Liver (tissue), 9 donors: ENCODE data around the gene NTHL1. TPM values are rescaled to one million over a fixed set of nuclear protein-coding genes. Genes with fewer than 3 reads are reported as not detected.

Experiments used
- DNase-seq: peaks from one replicate; pipeline ENCODE4 v3.0.0-alpha.2; 2017; ENCODE audit warnings: low spot score
- H3K27ac ChIP-seq, 2 donors: one replicate each; pipeline ENCODE4 v1.7.0; 2013; ENCODE audit warnings: inconsistent platforms in 2 of 2, low read length in 2 of 2, control low read depth in 1 of 2, low read depth in 1 of 2, mild to moderate bottlenecking in 1 of 2
- H3K27me3 ChIP-seq, 4 donors: one replicate each; pipeline versions ENCODE4 v1.6.1 to v1.7.0; 2013; ENCODE audit warnings: low read length in 3 of 4, inconsistent platforms in 1 of 4, mild to moderate bottlenecking in 1 of 4, moderate library complexity in 1 of 4; ENCODE audit not compliant: control insufficient read depth in 4 of 4, insufficient read depth in 4 of 4
- H3K36me3 ChIP-seq, 4 donors: one replicate each; pipeline versions ENCODE4 v1.6.1 to v1.7.0; 2013; ENCODE audit warnings: low read length in 3 of 4, mild to moderate bottlenecking in 3 of 4, low read depth in 1 of 4, moderate library complexity in 1 of 4; ENCODE audit not compliant: control insufficient read depth in 4 of 4, insufficient read depth in 3 of 4
- H3K4me1 ChIP-seq, 4 donors: one replicate each; pipeline versions ENCODE4 v1.6.1 to v1.7.0; 2013; ENCODE audit warnings: low read length in 3 of 4, mild to moderate bottlenecking in 3 of 4, moderate library complexity in 1 of 4; ENCODE audit not compliant: control insufficient read depth in 4 of 4, insufficient read depth in 4 of 4
- H3K4me3 ChIP-seq, 3 donors: one replicate each; pipeline versions ENCODE4 v1.6.1 to v1.7.0; 2013; ENCODE audit warnings: low read length in 3 of 3, control low read depth in 1 of 3, low read depth in 1 of 3, mild to moderate bottlenecking in 1 of 3
- H3K9ac ChIP-seq, 2 donors: one replicate each; pipeline ENCODE4 v1.7.0; 2013; ENCODE audit warnings: low read length in 2 of 2, mild to moderate bottlenecking in 2 of 2, moderate library complexity in 2 of 2, control low read depth in 1 of 2, low read depth in 1 of 2
- H3K9me3 ChIP-seq, 4 donors: one replicate each; pipeline versions ENCODE4 v1.6.1 to v1.7.0; 2013; ENCODE audit warnings: low read length in 3 of 4; ENCODE audit not compliant: control insufficient read depth in 4 of 4
- EGR1 ChIP-seq, 2 donors: IDR thresholded peaks; 2 replicates each; pipeline ENCODE4 v1.6.1; 2016 to 2018; ENCODE audit warnings: antibody characterized with exemption in 2 of 2, low read depth in 2 of 2
- FOXA1 ChIP-seq: IDR thresholded peaks from 2 replicates; pipeline ENCODE4 v1.6.1; 2016; ENCODE audit warnings: antibody characterized with exemption
- FOXA2 ChIP-seq: IDR thresholded peaks from 2 replicates; pipeline ENCODE4 v1.6.1; 2016; ENCODE audit warnings: antibody characterized with exemption
- GABPA ChIP-seq, 2 donors: IDR thresholded peaks in 1 of 2; conservative IDR thresholded peaks in 1 of 2; 2 replicates each; pipeline ENCODE4 v1.6.1; 2016; ENCODE audit warnings: antibody characterized with exemption in 2 of 2, mild to moderate bottlenecking in 1 of 2, moderate library complexity in 1 of 2
- HNF4A ChIP-seq, 2 donors: conservative IDR thresholded peaks; 2 replicates each; pipeline ENCODE4 v1.6.1; 2016; ENCODE audit warnings: antibody characterized with exemption in 2 of 2, mild to moderate bottlenecking in 2 of 2
- HNF4G ChIP-seq: IDR thresholded peaks from 2 replicates; pipeline ENCODE4 v1.6.1; 2016; ENCODE audit warnings: antibody characterized with exemption
- JUND ChIP-seq, 2 donors: IDR thresholded peaks; 2 replicates each; pipeline ENCODE4 v1.6.1; 2016; ENCODE audit warnings: antibody characterized with exemption in 2 of 2
- NR2F2 ChIP-seq: IDR thresholded peaks from 2 replicates; pipeline ENCODE4 v1.6.1; 2016; ENCODE audit warnings: antibody characterized with exemption
- RAD21 ChIP-seq, 2 donors: IDR thresholded peaks; 2 replicates each; pipeline ENCODE4 v1.6.1; 2016; ENCODE audit warnings: antibody characterized with exemption in 2 of 2, mild to moderate bottlenecking in 2 of 2
- RXRA ChIP-seq, 2 donors: IDR thresholded peaks; 2 replicates each; pipeline ENCODE4 v1.6.1; 2017 to 2018; ENCODE audit warnings: antibody characterized with exemption in 2 of 2, mild to moderate bottlenecking in 1 of 2
- SP1 ChIP-seq: IDR thresholded peaks from 2 replicates; pipeline ENCODE4 v1.6.1; 2018; ENCODE audit warnings: antibody characterized with exemption, mild to moderate bottlenecking
- TAF1 ChIP-seq: conservative IDR thresholded peaks from 2 replicates; pipeline ENCODE4 v1.6.1; 2016; ENCODE audit warnings: antibody characterized with exemption, mild to moderate bottlenecking
- YY1 ChIP-seq: IDR thresholded peaks from 2 replicates; pipeline ENCODE4 v1.6.1; 2016; ENCODE audit warnings: antibody characterized with exemption, mild to moderate bottlenecking
- WGBS: extraction: QIAGEN DNeasy Blood & Tissue Kit; methylation state at CpG from one replicate; pipeline ENCODE4 v1.1.7; 2013; 5-methylcytosine and 5-hydroxymethylcytosine counted together
- polyA plus RNA-seq, 2 donors: library from polyadenylated mRNA; stranded (reverse) in 1 of 2; unstranded in 1 of 2; fragments of 200-250 nt in 1 of 2; fragments of >200 nt in 1 of 2; fragmentation: Nextera tagmentation in 1 of 2; extraction: Ambion mirVana in 1 of 2; gene quantifications; one replicate each; pipeline versions ENCODE4 v1.2.1 to v1.2.3, GENCODE V29; 2013 to 2015
- total RNA-seq, 2 donors: library from RNA; depleted of rRNA; stranded (reverse); fragments of >200 nt; gene quantifications; one replicate each; pipeline ENCODE4 v1.2.3, GENCODE V29; 2014
- TF ChIP-seq, protein P1 (sequence below): IDR thresholded peaks from 2 replicates; pipeline ENCODE4 v1.6.1; 2016; ENCODE audit warnings: antibody characterized with exemption
- TF ChIP-seq, protein P2 (sequence below): fragments of 150-350 bp; IDR thresholded peaks from 2 replicates; pipeline ENCODE4 v1.5.1; 2017; ENCODE audit warnings: improper control_type of control experiment, low read depth, low read length; ENCODE audit not compliant: missing input control
- TF ChIP-seq, protein P3 (sequence below): IDR thresholded peaks from 2 replicates; pipeline ENCODE4 v1.6.1; 2016; ENCODE audit warnings: antibody characterized with exemption
- TF ChIP-seq, protein P4 (sequence below): IDR thresholded peaks from 2 replicates; pipeline ENCODE4 v1.6.1; 2016; ENCODE audit warnings: antibody characterized with exemption
- TF ChIP-seq, protein P5 (sequence below): IDR thresholded peaks from 2 replicates; pipeline ENCODE4 v1.6.1; 2016; ENCODE audit warnings: antibody characterized with exemption, mild to moderate bottlenecking
- donor health status: healthy.
- donor health status: healthy.
- donor health status: healthy.
- donor health status: healthy.
- donor health status: healthy.

Gene NTHL1
- total and polyA plus RNA-seq, 4 donors: 10.4 to 166 (median 19.1) TPM

DNA sequence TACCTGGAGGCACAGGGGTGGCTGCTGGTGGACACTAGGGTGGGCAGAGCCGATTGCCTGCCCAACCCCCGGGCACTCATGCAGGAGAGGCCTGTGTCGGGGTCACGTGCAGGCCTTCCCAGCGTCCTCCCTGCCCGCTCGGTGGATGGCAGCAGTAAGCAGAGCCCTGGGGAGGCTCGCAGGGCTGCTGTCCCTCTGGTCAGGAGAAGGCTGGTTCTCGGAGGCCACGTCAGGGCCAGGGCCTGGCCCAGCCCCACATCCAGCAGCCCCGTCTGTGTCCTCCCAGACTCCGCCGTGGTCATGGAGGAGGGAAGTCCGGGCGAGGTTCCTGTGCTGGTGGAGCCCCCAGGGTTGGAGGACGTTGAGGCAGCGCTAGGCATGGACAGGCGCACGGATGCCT, 35.8 kb upstream of the NTHL1 start:
- Histone ChIP-seq H3K9me3 (no peaks in the 10 kb centered on the region), H3K27me3 (no peaks in the 10 kb centered on the region), H3K9ac (no peak overlapping the region), H3K4me3 (no peak overlapping the region), H3K36me3 (peaks cover 2 to 43% (median 11%) of the 10 kb centered on the region in 4 donors), H3K27ac (no peak overlapping the region), H3K4me1 (peaks cover 2 to 45% (median 26%) of the 10 kb centered on the region in 4 donors)
- DNase-seq: no peak
- TF ChIP-seq HNF4A (conservative IDR thresholded peaks at IDR 0.05): no peak
- TF ChIP-seq, protein P1, sequence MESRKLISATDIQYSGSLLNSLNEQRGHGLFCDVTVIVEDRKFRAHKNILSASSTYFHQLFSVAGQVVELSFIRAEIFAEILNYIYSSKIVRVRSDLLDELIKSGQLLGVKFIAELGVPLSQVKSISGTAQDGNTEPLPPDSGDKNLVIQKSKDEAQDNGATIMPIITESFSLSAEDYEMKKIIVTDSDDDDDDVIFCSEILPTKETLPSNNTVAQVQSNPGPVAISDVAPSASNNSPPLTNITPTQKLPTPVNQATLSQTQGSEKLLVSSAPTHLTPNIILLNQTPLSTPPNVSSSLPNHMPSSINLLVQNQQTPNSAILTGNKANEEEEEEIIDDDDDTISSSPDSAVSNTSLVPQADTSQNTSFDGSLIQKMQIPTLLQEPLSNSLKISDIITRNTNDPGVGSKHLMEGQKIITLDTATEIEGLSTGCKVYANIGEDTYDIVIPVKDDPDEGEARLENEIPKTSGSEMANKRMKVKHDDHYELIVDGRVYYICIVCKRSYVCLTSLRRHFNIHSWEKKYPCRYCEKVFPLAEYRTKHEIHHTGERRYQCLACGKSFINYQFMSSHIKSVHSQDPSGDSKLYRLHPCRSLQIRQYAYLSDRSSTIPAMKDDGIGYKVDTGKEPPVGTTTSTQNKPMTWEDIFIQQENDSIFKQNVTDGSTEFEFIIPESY: no peak
- no peak for TF ChIP-seq RAD21 (IDR thresholded peaks at IDR 0.05)
- TF ChIP-seq EGR1 (IDR thresholded peaks at IDR 0.05; ENCODE audit: low read depth in 2 of 2): no peak
- no peak for TF ChIP-seq FOXA2
- TF ChIP-seq, protein P2, sequence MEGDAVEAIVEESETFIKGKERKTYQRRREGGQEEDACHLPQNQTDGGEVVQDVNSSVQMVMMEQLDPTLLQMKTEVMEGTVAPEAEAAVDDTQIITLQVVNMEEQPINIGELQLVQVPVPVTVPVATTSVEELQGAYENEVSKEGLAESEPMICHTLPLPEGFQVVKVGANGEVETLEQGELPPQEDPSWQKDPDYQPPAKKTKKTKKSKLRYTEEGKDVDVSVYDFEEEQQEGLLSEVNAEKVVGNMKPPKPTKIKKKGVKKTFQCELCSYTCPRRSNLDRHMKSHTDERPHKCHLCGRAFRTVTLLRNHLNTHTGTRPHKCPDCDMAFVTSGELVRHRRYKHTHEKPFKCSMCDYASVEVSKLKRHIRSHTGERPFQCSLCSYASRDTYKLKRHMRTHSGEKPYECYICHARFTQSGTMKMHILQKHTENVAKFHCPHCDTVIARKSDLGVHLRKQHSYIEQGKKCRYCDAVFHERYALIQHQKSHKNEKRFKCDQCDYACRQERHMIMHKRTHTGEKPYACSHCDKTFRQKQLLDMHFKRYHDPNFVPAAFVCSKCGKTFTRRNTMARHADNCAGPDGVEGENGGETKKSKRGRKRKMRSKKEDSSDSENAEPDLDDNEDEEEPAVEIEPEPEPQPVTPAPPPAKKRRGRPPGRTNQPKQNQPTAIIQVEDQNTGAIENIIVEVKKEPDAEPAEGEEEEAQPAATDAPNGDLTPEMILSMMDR: no peak
- TF ChIP-seq FOXA1: no peak
- no peak for TF ChIP-seq HNF4G
- no peak for TF ChIP-seq RXRA (IDR thresholded peaks at IDR 0.05)
- no peak for TF ChIP-seq SP1
- TF ChIP-seq, protein P3, sequence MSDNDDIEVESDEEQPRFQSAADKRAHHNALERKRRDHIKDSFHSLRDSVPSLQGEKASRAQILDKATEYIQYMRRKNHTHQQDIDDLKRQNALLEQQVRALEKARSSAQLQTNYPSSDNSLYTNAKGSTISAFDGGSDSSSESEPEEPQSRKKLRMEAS: no peak
- TF ChIP-seq JUND (IDR thresholded peaks at IDR 0.05): no peak
- TF ChIP-seq, protein P4, sequence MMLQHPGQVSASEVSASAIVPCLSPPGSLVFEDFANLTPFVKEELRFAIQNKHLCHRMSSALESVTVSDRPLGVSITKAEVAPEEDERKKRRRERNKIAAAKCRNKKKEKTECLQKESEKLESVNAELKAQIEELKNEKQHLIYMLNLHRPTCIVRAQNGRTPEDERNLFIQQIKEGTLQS: no peak
- no peak for TF ChIP-seq NR2F2
- TF ChIP-seq, protein P5, sequence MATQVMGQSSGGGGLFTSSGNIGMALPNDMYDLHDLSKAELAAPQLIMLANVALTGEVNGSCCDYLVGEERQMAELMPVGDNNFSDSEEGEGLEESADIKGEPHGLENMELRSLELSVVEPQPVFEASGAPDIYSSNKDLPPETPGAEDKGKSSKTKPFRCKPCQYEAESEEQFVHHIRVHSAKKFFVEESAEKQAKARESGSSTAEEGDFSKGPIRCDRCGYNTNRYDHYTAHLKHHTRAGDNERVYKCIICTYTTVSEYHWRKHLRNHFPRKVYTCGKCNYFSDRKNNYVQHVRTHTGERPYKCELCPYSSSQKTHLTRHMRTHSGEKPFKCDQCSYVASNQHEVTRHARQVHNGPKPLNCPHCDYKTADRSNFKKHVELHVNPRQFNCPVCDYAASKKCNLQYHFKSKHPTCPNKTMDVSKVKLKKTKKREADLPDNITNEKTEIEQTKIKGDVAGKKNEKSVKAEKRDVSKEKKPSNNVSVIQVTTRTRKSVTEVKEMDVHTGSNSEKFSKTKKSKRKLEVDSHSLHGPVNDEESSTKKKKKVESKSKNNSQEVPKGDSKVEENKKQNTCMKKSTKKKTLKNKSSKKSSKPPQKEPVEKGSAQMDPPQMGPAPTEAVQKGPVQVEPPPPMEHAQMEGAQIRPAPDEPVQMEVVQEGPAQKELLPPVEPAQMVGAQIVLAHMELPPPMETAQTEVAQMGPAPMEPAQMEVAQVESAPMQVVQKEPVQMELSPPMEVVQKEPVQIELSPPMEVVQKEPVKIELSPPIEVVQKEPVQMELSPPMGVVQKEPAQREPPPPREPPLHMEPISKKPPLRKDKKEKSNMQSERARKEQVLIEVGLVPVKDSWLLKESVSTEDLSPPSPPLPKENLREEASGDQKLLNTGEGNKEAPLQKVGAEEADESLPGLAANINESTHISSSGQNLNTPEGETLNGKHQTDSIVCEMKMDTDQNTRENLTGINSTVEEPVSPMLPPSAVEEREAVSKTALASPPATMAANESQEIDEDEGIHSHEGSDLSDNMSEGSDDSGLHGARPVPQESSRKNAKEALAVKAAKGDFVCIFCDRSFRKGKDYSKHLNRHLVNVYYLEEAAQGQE: no peak
- TF ChIP-seq GABPA (IDR thresholded peaks at IDR 0.05 in 1 of 2, conservative IDR thresholded peaks at IDR 0.05 in 1 of 2): no peak
- no peak for TF ChIP-seq TAF1
- TF ChIP-seq YY1: no peak
- 86% methylated on average over 19 of the region's 19 CpGs for WGBS
